GM12873 (cell line): Measurements from ENCODE around the gene TMPRSS7.

Experiments used
- CTCF ChIP-seq: IDR thresholded peaks from 2 replicates; pipeline ENCODE4 v1.5.1; 2012; ENCODE audit warnings: low read depth, mild to moderate bottlenecking, moderate library complexity, low read length, control low read depth; ENCODE audit not compliant: insufficient read depth; ENCODE audit errors: missing control alignments

TMPRSS7 gene

GRCh38 chr3:112000966-112001365 is 33.6 kb upstream of the TMPRSS7 start:
- no peak for TF ChIP-seq CTCF

GRCh38 chr3:112001526-112001925 is 33.0 kb upstream of the TMPRSS7 start:
- no peak for TF ChIP-seq CTCF

GRCh38 chr3:112002096-112002971 is 32.2 kb upstream of the TMPRSS7 start:
- TF ChIP-seq CTCF: no peak

GRCh38 chr3:112003321-112004080 is 31.0 kb upstream of the TMPRSS7 start:
- TF ChIP-seq CTCF: no peak

GRCh38 chr3:112004187-112004586 is 30.3 kb upstream of the TMPRSS7 start:
- no peak for TF ChIP-seq CTCF

GRCh38 chr3:112004669-112005068 is 29.9 kb upstream of the TMPRSS7 start:
- no peak for TF ChIP-seq CTCF

GRCh38 chr3:112005091-112005672 is 29.4 kb upstream of the TMPRSS7 start:
- TF ChIP-seq CTCF: no peak
